GM12801 (cell line): ENCODE data around the gene TP53.
A peak's percentile ranks its signal among the peaks of the same experiment; 100 is the strongest.

Experiments
- CTCF ChIP-seq: IDR thresholded peaks from one replicate; pipeline ENCODE4 v1.5.1; 2011; ENCODE audit warnings: control low read depth; ENCODE audit not compliant: insufficient read length; ENCODE audit errors: extremely low read depth

TP53 gene

DNA sequence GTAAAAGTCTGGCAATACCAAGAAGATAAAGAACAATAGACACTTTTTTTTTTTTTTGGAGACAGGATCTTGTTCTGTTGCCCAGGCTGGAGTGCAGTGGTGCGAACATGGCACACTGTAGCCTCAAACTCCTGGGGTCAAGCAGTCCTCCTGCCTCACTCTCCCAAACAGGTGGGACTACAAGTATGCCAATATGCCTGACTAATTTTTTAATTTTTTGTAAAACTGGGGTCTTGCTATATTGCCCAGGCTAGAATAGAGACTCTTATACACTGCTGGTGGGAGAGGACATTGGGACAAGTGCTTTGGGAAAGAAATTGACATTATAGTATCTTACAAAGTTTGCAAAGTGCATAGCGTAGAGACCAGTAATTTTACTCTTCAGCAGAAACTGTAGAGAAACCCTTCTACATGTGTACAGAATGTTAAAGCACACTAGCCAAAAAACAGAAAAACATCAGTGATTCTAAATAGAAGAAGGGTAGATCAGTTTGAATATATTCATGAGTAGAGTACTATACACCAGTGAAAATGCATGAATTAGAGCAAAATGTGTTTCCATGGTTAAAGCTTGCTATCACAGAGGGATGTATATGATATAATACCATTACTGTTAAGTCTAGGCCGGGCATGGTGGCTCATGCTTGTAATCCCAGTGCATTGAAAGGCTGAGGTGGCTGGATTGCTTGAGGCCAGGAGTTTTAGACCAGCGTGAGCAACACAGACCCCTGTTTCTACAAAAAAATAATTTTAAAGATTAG, 10.7 kb upstream of the TP53 start:
- TF ChIP-seq CTCF = no peak

DNA sequence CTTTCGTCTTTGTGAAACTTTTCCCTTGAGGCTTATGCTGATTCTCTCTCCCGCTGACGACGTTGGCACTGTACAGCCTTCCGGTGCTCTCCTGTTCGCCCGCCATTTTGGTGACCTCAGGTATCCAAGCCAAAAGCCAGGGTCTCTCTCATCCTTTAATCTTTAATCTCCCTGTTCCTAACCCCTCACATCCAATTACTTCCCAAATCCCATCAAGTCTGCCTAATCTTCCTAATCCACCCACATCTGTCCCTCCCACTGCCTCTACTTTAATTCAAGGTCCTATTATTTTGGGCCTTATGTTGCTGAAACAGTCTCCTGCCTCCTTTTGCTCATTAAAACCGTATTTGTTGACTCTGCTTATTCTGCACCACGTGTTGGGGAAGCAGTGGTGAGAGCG, 8.3 kb upstream of the TP53 start:
- TF ChIP-seq CTCF = no peak

DNA sequence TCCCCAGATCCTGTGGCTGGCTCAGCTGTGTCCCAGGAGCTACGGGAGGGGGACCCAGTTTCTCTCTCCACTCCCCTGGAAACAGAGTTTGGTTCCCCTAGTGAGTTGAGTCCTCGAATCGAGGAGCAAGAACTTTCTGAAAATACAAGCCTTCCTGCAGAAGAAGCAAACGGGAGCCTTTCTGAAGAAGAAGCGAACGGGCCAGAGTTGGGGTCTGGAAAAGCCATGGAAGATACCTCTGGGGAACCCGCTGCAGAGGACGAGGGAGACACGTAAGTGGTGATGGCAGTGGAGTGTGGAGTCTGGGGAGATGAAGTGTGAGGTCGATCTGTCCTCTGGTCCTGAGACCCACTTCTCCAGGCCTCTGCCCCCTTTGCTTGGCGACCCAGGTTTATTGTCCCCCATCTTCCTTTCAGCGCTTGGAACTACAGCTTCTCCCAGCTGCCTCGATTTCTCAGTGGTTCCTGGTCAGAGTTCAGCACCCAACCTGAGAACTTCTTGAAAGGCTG, 1.6 kb upstream of the TP53 start:
- TF ChIP-seq CTCF = no peak

- TF ChIP-seq CTCF = peak; percentile 27
Measured at GRCh38 chr17:7687908-7688807, 868 bp upstream of the TP53 start, which contains the start of gene WRAP53. Gene WRAP53 (plus strand): TSS chr17:7688477. CDS start chr17:7688649, 172 bp downstream.

GRCh38 chr17:7686222-7687071, 843 bp downstream of the TP53 start:
- TF ChIP-seq CTCF = no peak

DNA sequence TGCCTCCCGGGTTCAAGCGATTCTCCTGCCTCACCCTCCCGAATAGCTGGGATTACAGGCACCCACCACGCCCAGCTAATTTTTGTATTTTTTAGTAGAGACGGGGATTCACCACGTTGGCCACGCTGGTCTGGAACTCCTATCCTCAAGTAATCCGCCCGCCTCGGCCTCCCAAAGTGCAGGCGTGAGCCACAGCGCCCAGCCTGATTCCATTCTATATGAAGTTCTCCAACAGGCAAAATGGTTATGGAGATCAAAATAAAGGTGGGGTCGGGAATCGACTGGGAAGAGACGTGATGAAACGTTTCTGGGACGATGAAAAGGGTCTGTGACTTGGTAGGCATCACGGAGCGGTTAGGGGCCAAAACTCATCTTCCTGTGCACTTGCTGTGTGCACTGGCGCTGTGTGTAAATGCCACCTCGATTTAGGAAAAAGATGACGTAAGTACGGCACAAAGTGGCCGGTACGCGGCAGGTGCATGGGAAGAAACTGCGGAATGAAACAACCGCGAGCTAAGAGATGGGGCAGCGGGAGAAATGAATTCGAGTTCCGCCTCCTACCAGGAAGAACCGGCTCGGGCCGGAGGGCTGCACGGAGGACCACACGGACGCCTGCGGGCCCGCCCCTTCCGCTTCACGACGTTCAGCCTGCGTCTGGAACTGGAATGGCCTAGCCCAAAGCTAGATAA, 1.6 kb downstream of the TP53 start:
- no peak for TF ChIP-seq CTCF
